Activated T-cell treated with anti-CD3 and anti-CD28 coated beads, Interleukin-2, amount 50 U/mL, for 1 hour (primary cell): ENCODE results near the gene TSPAN12.

Experiments
- DNase-seq: peaks from one replicate; pipeline ENCODE4 v3.0.0-alpha.2; 2020

Gene TSPAN12

GRCh38 chr7:120842121-120842621 lies 15.8 kb downstream of the TSPAN12 start:
- no peak for DNase-seq

GRCh38 chr7:120841608-120842007 lies 16.3 kb downstream of the TSPAN12 start:
- DNase-seq: no peak

- DNase-seq: no peak
Observed at GRCh38 chr7:120838281-120838682, 19.7 kb downstream of the TSPAN12 start.

- no peak for DNase-seq
Observed at GRCh38 chr7:120837599-120837998, 20.3 kb downstream of the TSPAN12 start.

- no peak for DNase-seq
Observed at GRCh38 chr7:120836556-120837115, 21.3 kb downstream of the TSPAN12 start.

- no peak for DNase-seq
Observed at GRCh38 chr7:120834726-120835125, 23.2 kb downstream of the TSPAN12 start.

GRCh38 chr7:120833546-120833945 lies 24.4 kb downstream of the TSPAN12 start:
- DNase-seq: no peak

- no peak for DNase-seq
Observed at GRCh38 chr7:120832803-120833202, 25.1 kb downstream of the TSPAN12 start.

GRCh38 chr7:120831260-120831659 lies 26.7 kb downstream of the TSPAN12 start:
- no peak for DNase-seq

- DNase-seq: no peak
Observed at GRCh38 chr7:120829487-120829886, 28.5 kb downstream of the TSPAN12 start.

- no peak for DNase-seq
Observed at GRCh38 chr7:120828528-120828927, 29.4 kb downstream of the TSPAN12 start.

GRCh38 chr7:120827371-120828118 lies 30.4 kb downstream of the TSPAN12 start:
- DNase-seq: no peak

- DNase-seq: no peak
Observed at GRCh38 chr7:120825576-120825975, 32.4 kb downstream of the TSPAN12 start.

GRCh38 chr7:120825152-120825551 lies 32.8 kb downstream of the TSPAN12 start:
- DNase-seq: no peak

GRCh38 chr7:120819861-120820260 lies 38.1 kb downstream of the TSPAN12 start:
- no peak for DNase-seq

GRCh38 chr7:120817851-120818250 lies 40.1 kb downstream of the TSPAN12 start:
- DNase-seq: no peak

GRCh38 chr7:120814253-120814939 lies 43.5 kb downstream of the TSPAN12 start:
- DNase-seq: no peak

- no peak for DNase-seq
Observed at GRCh38 chr7:120813546-120814252, 44.2 kb downstream of the TSPAN12 start.

GRCh38 chr7:120813089-120813488 lies 44.9 kb downstream of the TSPAN12 start:
- no peak for DNase-seq

GRCh38 chr7:120809260-120809659 lies 48.7 kb downstream of the TSPAN12 start:
- no peak for DNase-seq

- DNase-seq: no peak
Observed at GRCh38 chr7:120807390-120807789, 50.6 kb downstream of the TSPAN12 start.

GRCh38 chr7:120806669-120807068 lies 51.3 kb downstream of the TSPAN12 start:
- no peak for DNase-seq

- no peak for DNase-seq
Observed at GRCh38 chr7:120805636-120806388, 52.1 kb downstream of the TSPAN12 start.
